GM08714 (cell line): ENCODE measurements around the gene AOX1.
"Not testable (repeated sequence)": the region's sequence is repeated elsewhere in the genome, so short reads cannot be mapped to it uniquely, and the experiment has no call there.

ENCODE experiments used
- H3K4me3 ChIP-seq: fragments of 200-500 bp; sonication (Bioruptor generic); 2 replicates; pipeline ENCODE4 v1.5.1; 2014; ENCODE audit warnings: mild to moderate bottlenecking, low read length, inconsistent platforms
- ZNF274 ChIP-seq: IDR thresholded peaks from 2 replicates; pipeline ENCODE4 v1.6.1; 2012; ENCODE audit warnings: mild to moderate bottlenecking, low read depth, low read length

AOX1 gene

DNA sequence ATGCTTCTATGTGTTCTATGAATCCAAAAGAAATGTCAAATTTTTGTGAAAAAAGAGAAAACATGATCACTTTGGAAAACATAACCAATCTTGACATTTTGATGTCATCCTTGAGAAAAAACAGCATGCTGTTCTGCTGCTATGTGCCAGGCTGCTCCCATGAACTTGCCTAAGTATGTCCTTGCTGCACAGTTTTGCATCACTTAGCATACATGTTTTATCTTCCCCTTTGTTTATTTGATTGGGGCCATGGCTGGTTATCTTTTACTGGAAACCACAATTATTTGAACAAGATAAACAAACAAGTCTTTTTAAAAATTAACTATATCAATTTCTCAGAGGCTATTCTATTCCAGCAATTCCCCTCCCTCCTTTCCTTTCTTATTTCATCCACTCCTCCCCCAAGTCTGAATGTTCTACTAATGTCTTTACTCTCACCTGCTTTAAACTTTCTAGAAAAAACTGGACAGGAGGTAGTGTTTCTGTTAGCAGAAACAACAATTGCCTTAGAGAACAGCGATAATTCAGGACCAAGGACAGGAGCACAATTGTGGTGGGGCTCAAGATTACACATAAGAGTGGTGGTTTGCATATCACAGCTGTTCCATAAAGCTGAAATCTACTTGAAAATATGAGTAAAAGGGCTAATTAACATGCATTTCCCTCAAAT, 6.7 kb downstream of the AOX1 start:
- H3K4me3 ChIP-seq = no peak overlapping the region
- TF ChIP-seq ZNF274 = no peak

DNA sequence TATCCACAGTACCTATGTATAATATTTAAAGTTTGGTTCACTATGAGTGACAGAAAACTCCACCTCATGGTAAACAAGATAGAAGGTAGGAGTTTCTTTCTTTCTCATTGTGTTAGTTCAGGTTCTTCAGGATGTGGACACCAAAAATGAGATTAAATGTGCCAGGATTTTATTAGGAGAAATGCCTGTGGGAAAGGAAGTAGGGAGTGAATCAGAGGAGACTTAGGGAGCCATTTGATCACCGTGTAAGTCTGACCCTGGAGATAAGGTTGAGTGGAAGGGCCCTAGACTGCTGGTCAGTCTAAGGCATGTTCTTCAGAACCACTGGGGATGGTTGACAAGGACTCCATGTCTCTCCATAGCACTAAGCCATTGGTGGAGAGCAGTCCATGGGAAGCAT, 8.1 kb downstream of the AOX1 start:
- TF ChIP-seq ZNF274 = no peak
- H3K4me3 ChIP-seq = no peak overlapping the region

GRCh38 chr2:200595913-200596312, 10.1 kb downstream of the AOX1 start:
- no peak for TF ChIP-seq ZNF274
- no peak overlapping the region for H3K4me3 ChIP-seq

DNA sequence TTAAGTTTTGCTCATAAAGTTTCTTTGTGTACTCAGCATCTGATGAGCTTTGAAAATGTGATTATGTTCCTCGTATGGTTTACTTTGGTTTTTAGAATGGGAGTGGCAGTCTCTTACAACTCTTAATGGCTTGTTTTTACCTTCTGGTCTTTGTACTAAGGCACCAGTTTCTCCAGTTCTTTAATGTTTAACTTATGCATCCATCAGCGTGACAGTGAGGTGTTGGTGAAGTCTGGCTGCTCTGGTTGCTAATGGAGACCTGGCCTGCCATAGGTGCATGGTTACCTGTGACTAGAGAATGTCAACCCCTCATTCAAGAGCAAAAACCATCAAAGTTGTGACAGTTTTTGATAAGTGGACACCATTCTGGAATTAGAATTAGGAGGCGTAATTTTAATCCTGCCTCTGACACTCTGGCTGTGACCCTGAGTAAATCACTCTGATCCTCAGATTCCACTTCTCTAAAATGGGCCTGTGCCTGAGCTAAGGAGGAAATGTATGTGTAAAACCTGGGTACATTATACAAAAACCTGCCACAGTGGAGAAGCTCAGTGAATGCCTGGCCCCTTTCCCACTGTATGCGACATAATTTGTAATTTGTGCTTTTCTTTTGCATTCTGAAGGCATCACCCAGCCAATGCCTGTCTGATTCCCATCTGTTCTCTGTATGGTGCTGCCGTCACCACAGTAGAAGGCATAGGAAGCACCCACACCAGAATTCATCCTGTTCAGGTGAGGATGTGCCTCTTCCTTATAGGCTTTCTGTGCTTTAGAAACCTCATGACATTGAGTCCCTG, 11.2 kb downstream of the AOX1 start:
- TF ChIP-seq ZNF274 = no peak

GRCh38 chr2:200599206-200599605, 13.4 kb downstream of the AOX1 start:
- no peak for TF ChIP-seq ZNF274
- H3K4me3 ChIP-seq = no peak overlapping the region

More for the DNA sequence above, 11.2 kb downstream of the AOX1 start:
- H3K4me3 ChIP-seq = no peak overlapping the region

DNA sequence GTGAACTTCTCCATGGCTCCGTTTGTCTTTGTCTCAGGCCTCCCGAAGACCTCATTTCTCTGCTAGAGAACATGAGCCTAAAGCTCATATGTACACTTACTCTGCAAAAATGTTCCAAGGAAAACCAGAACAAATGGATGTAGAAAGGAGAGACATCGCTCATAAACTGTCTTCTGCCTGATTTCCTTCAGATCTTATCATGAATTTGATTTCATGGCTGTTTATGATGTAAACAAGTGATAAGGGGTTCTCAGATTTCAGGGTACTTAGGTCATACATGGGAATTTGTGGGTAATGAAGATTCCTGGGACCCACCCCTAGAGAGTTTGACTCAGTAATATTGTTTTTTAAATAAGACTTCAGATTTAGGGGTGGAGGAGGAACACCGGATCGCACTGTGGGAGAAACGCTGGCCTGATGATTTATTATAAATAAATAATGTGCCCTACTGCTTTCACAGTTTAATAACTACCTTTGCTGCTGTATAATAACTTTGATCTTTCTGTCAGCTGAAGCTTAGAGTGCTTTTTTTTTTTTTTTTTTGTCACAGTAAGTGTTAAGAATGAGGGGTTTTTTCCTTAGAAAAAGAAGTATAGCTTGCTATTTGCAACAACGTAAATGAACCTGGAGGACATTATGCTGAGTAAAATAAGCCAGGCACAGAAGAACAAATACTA, 14.9 kb downstream of the AOX1 start:
- no peak for TF ChIP-seq ZNF274
- no peak overlapping the region for H3K4me3 ChIP-seq

DNA sequence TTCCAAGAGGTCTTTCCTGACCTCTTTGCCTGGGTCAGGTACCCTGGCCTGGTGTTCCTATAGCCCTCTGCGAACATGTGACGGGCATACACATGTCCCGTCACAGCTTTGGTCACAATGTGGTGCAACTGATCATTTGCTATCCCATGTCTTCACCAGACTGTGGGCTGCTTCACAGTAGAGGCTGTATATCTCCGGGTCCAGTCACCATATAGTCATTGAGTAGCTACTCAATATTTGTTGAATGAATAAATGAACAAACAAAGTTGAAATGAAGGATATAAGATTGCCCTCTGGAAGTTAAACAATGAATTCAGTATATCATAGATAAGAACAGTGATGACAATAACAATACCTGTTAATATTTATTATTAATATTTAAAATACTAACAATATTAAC, 16.8 kb downstream of the AOX1 start:
- no peak for TF ChIP-seq ZNF274
- no peak overlapping the region for H3K4me3 ChIP-seq

- TF ChIP-seq ZNF274 = no peak
- no peak overlapping the region for H3K4me3 ChIP-seq
Observed at GRCh38 chr2:200603972-200604371, 18.2 kb downstream of the AOX1 start.

GRCh38 chr2:200604571-200605255, 18.9 kb downstream of the AOX1 start:
- no peak for TF ChIP-seq ZNF274

GRCh38 chr2:200608341-200609027, 22.7 kb downstream of the AOX1 start:
- H3K4me3 ChIP-seq = no peak overlapping the region
- TF ChIP-seq ZNF274 = no peak

More at GRCh38 chr2:200604571-200605255, 18.9 kb downstream of the AOX1 start:
- no peak overlapping the region for H3K4me3 ChIP-seq

- H3K4me3 ChIP-seq = no peak overlapping the region
- no peak for TF ChIP-seq ZNF274
Observed at GRCh38 chr2:200609028-200609614, 23.3 kb downstream of the AOX1 start.

DNA sequence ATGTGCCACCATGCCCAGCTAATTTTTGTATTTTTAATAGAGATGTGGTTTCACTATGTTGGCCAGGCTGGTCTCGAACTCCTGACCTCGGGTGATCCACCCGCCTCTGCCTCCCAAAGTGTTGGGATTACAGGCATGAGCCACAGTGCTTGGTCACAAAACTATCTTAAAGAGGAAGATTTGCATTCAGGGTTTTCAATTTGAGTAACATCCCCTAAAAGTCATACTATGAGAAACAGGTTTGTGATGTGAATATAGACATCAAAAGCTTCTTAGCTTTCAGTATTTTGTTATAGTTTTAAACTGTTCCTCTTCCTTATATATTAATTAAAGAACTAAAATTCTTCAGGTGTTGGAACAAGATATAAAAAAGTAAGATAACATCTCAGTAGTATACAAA, 24.4 kb downstream of the AOX1 start:
- not testable (repeated sequence) for H3K4me3 ChIP-seq

- no peak for TF ChIP-seq ZNF274
- H3K4me3 ChIP-seq = no peak overlapping the region
Observed at GRCh38 chr2:200613692-200614091, 27.9 kb downstream of the AOX1 start.

GRCh38 chr2:200614249-200614648, 28.4 kb downstream of the AOX1 start:
- no peak overlapping the region for H3K4me3 ChIP-seq

More at GRCh38 chr2:200614249-200614648, 28.4 kb downstream of the AOX1 start:
- TF ChIP-seq ZNF274 = no peak
